ENCODE results near the gene EFCAB12. TPM values are rescaled to one million over a fixed set of nuclear protein-coding genes. Genes with fewer than 3 reads are reported as not detected.

Gene EFCAB12
- total RNA-seq, 6 donors from 2014 or later, result 0.72 to 10.5 (median 5.1) TPM

DNA sequence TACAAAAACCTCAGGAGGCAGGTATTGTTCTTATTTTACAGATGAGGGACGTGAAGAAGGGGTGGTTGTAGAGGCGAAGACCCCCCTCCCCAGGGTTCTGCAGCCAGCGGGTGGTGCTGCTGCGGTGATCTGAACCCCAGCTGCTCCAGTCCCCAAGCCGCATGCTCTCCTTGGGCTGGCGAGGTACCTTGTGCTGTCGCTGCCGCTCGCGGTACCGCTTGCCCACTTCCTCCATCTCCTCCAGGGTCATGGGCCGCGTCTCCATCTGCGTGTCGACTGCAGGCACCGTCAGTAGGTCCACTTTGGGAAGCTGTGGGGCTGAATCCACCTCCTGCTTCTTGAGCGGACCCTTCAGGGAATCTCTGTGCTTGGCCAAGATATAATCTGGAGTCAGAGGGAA lies 17.5 kb downstream of the EFCAB12 start:
- Histone ChIP-seq H3K4me1 (no peaks in the 10 kb centered on the region), H3K27ac (no peak overlapping the region), H3K36me3 (no peaks in the 10 kb centered on the region), H3K27me3 (no peaks in the 10 kb centered on the region), H3K9me3 (no peaks in the 10 kb centered on the region), H3K4me3 (no peak overlapping the region)
- 91 to 93% methylated on average over 10 to 17 of the region's 17 CpGs for WGBS, 2 donors
- DNase-seq, result no peak
- no peak for TF ChIP-seq POLR2AphosphoS5 (IDR thresholded peaks at IDR 0.05)
- TF ChIP-seq POLR2A (IDR thresholded peaks at IDR 0.05), result no peak
- TF ChIP-seq, protein P1, sequence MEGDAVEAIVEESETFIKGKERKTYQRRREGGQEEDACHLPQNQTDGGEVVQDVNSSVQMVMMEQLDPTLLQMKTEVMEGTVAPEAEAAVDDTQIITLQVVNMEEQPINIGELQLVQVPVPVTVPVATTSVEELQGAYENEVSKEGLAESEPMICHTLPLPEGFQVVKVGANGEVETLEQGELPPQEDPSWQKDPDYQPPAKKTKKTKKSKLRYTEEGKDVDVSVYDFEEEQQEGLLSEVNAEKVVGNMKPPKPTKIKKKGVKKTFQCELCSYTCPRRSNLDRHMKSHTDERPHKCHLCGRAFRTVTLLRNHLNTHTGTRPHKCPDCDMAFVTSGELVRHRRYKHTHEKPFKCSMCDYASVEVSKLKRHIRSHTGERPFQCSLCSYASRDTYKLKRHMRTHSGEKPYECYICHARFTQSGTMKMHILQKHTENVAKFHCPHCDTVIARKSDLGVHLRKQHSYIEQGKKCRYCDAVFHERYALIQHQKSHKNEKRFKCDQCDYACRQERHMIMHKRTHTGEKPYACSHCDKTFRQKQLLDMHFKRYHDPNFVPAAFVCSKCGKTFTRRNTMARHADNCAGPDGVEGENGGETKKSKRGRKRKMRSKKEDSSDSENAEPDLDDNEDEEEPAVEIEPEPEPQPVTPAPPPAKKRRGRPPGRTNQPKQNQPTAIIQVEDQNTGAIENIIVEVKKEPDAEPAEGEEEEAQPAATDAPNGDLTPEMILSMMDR (IDR thresholded peaks at IDR 0.05), result no peak
- TF ChIP-seq EP300 (IDR thresholded peaks at IDR 0.05), result no peak
- ATAC-seq (ENCODE audit: low FRiP score in 2 of 2), result no peak

DNA sequence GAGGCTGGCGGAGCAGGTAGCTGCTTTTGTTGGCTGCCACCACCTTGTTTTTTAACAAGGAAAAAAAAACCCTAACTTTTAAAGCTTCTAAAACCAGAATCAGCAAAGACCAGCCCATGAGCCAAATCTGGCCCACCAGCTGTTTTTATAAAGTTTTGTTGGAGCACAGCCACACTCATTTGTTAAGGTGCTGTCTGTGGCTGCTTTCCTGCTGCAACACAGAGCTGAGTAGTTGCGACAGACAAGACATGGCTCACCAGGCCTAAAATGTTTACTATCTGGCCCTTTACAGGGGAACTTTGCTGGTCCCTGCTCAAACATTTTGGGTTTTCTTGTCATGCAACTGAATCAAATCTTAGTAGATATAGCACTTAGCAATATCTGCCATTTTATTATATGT lies 18.9 kb downstream of the EFCAB12 start:
- Histone ChIP-seq H3K27me3 (no peaks in the 10 kb centered on the region), H3K4me3 (no peak overlapping the region), H3K36me3 (no peaks in the 10 kb centered on the region), H3K27ac (peak overlapping the region in 1 of 4 donors; percentile 6), H3K4me1 (no peaks in the 10 kb centered on the region), H3K9me3 (no peaks in the 10 kb centered on the region)
- 68 to 91% methylated on average over 2 of the region's 2 CpGs for WGBS, 2 donors
- DNase-seq, result no peak
- ATAC-seq (ENCODE audit: low FRiP score in 2 of 2), result no peak
- TF ChIP-seq, protein P1 (IDR thresholded peaks at IDR 0.05), result no peak
- TF ChIP-seq POLR2A (IDR thresholded peaks at IDR 0.05) (no peak), POLR2AphosphoS5 (IDR thresholded peaks at IDR 0.05) (no peak), EP300 (IDR thresholded peaks at IDR 0.05) (no peak)

DNA sequence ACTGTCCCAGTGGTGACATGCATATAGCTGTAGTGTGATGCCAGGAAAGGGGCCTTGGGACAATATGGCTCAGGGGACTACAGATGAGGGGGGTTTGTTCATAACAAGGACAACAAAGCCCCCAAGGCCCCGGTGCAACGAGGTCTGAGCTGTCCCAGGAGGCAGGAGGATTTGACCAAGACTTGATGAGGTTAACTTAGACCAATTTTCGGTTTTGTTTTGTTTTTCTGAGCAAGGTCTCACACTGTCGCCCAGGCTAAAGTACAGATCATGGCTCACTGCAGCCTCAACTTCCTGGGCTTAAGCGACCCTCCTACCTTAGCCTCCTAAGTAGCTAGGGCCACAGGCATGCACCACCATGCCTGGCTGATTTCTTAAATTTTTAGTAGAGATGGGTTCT lies 23.8 kb downstream of the EFCAB12 start:
- H3K36me3 ChIP-seq, result no peaks in the 10 kb centered on the region
- no peaks in the 10 kb centered on the region for H3K9me3 ChIP-seq
- H3K4me3 ChIP-seq, result no peak overlapping the region
- ATAC-seq (ENCODE audit: low FRiP score in 2 of 2) (no peak), DNase-seq (no peak)
- peaks cover 0 to 3% (median 0%) of the 10 kb centered on the region in 4 donors for H3K4me1 ChIP-seq
- whole genome bisulfite sequencing, 2 donors, result 83 to 85% methylated on average over 5 of the region's 5 CpGs
- H3K27me3 ChIP-seq, result no peaks in the 10 kb centered on the region
- TF ChIP-seq, protein P1 (IDR thresholded peaks at IDR 0.05), result no peak
- TF ChIP-seq EP300 (IDR thresholded peaks at IDR 0.05) (no peak), POLR2A (IDR thresholded peaks at IDR 0.05) (no peak), POLR2AphosphoS5 (IDR thresholded peaks at IDR 0.05) (no peak)
- H3K27ac ChIP-seq, result no peak overlapping the region

DNA sequence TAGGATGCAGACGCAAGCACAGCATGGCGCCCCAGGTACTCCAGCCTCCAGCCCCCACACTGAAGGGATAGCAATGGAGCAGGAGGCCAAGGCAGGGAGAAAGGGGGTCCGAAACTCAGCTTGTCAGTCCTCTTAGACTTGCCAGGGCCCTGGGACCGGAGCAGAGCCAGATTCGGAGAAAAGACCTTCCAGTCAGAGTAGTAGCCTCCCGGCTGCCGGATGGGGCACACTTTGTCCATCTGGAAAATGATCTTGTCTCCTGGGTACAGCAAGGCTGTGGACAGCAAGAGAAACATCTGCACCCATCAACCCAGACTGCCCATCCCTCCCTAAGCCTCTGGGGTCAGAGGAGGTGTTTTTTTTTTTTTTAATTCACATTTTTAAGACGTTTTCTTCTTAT lies 24.3 kb downstream of the EFCAB12 start:
- 88 to 90% methylated on average over 8 of the region's 8 CpGs for WGBS, 2 donors
- ATAC-seq (ENCODE audit: low FRiP score in 2 of 2), result no peak

DNA sequence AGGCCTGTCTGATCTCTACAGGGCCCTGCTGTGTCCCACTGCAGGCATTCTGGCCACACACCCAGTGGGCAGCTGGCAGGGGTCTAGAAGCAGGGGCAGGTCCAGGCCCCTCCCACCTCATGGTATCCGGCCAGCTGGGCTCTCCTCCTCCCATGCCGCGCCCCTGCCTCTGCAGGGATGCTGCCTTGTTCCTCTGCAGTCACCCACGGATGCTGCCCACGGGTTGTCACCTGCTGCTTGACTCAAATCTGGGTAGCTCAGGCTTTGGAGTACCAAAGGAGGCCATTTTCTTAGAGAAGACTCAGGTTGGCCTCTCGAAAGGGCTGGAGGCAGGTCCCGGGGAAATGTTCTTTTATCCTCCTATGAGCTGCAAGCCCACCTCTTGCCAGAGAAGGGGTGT lies 25.0 kb downstream of the EFCAB12 start:
- ATAC-seq (ENCODE audit: low FRiP score in 2 of 2), result no peak

More for the DNA sequence above, 24.3 kb downstream of the EFCAB12 start:
- H3K27ac ChIP-seq, result no peak overlapping the region
- no peak overlapping the region for H3K4me3 ChIP-seq
- no peak for DNase-seq
- H3K36me3 ChIP-seq, result no peaks in the 10 kb centered on the region
- no peak for TF ChIP-seq EP300 (IDR thresholded peaks at IDR 0.05)
- TF ChIP-seq POLR2AphosphoS5 (IDR thresholded peaks at IDR 0.05), result no peak
- TF ChIP-seq POLR2A (IDR thresholded peaks at IDR 0.05), result no peak
- TF ChIP-seq, protein P1 (IDR thresholded peaks at IDR 0.05), result no peak
- H3K27me3 ChIP-seq, result no peaks in the 10 kb centered on the region
- peaks cover 0 to 3% (median 0%) of the 10 kb centered on the region in 4 donors for H3K4me1 ChIP-seq
- no peaks in the 10 kb centered on the region for H3K9me3 ChIP-seq

More for the DNA sequence above, 25.0 kb downstream of the EFCAB12 start:
- no peak overlapping the region for H3K27ac ChIP-seq
- no peak overlapping the region for H3K4me3 ChIP-seq
- TF ChIP-seq, protein P1 (IDR thresholded peaks at IDR 0.05), result no peak
- TF ChIP-seq EP300 (IDR thresholded peaks at IDR 0.05) (no peak), POLR2A (IDR thresholded peaks at IDR 0.05) (no peak), POLR2AphosphoS5 (IDR thresholded peaks at IDR 0.05) (no peak)
- H3K36me3 ChIP-seq, result no peaks in the 10 kb centered on the region
- DNase-seq, result no peak
- 78 to 85% methylated on average over 5 to 7 of the region's 7 CpGs for WGBS, 2 donors
- H3K9me3 ChIP-seq, result no peaks in the 10 kb centered on the region
- H3K4me1 ChIP-seq, result peaks cover 0 to 6% (median 3%) of the 10 kb centered on the region in 4 donors
- no peaks in the 10 kb centered on the region for H3K27me3 ChIP-seq
